H1 (cell line): ENCODE measurements around the gene ATP9B. TPM values are rescaled to one million over a fixed set of nuclear protein-coding genes. Genes with fewer than 3 reads are reported as not detected.

Source experiments
- CHD7 ChIP-seq: fragments of 300-600 bp; sonication (generic); IDR thresholded peaks from 2 replicates; pipeline ENCODE4 v1.7.1; 2012; ENCODE audit warnings: low read length, moderate library complexity, mild to moderate bottlenecking, inconsistent platforms; ENCODE audit not compliant: insufficient replicate concordance
- polyA plus RNA-seq, 7 experiments: library from polyadenylated mRNA; depleted of rRNA in 3 of 7; stranded (reverse) in 5 of 7; unstranded in 2 of 7; fragments of >200 nt in 5 of 7; fragments of 200-250 nt in 2 of 7; gene quantifications; 1 replicate in 5 of 7; 2 replicates in 1 of 7; 4 replicates in 1 of 7; pipeline versions ENCODE4 v1.2.1 to v1.2.3, GENCODE V29; 2011 to 2013; ENCODE audit warnings: missing spikeins in 2 of 7, mixed read lengths in 2 of 7
- total RNA-seq: library from RNA; stranded (reverse); fragmentation: NEBNext Ultra II Directional; extraction: Animal tissue kit (Norgen Biotek cat#: 25700); gene quantifications from 2 replicates; pipeline ENCODE4 v1.2.1, GENCODE V29; 2021

ATP9B gene
- total and polyA plus RNA-seq, 2 of the 8 experiments (the other 6 are each of a cell fraction or from before 2014, with no cell fraction given), result 15.1 to 21.7 TPM

- no peak for TF ChIP-seq CHD7
Observed at GRCh38 chr18:79206444-79206843, 137.2 kb downstream of the ATP9B start (continued).
